Islet of Langerhans (tissue), 1 donor: ENCODE data around the gene PTGDS.

Source experiments
- FAIRE-seq: peaks from one replicate; lab custom pipeline; 2011; peaks lifted over from hg19 to GRCh38; lab: Jason Lieb, UNC

PTGDS gene

GRCh38 chr9:137011907-137012675 lies 34.8 kb downstream of the PTGDS start:
- FAIRE-seq = no peak

GRCh38 chr9:137012694-137013570 lies 35.6 kb downstream of the PTGDS start:
- FAIRE-seq = no peak

DNA sequence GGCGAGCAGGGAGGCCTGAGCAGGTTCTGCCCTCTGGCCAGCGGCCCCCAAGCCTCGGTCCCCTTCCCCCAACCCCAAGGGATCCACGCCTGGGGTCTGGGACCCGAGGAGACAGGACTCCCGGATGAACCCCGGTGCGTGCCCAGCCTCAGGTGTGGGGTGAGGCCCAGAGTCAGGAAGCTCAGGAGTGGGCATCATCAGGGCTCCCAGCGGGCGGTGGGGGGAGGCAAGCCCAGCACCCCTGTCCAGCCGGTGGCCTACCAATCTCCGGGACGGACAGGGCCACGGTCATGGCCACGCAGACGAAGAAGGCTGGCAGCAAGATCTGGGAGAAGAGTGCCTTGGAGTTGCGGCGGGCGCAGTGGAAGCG lies 36.3 kb downstream of the PTGDS start:
- no peak for FAIRE-seq

DNA sequence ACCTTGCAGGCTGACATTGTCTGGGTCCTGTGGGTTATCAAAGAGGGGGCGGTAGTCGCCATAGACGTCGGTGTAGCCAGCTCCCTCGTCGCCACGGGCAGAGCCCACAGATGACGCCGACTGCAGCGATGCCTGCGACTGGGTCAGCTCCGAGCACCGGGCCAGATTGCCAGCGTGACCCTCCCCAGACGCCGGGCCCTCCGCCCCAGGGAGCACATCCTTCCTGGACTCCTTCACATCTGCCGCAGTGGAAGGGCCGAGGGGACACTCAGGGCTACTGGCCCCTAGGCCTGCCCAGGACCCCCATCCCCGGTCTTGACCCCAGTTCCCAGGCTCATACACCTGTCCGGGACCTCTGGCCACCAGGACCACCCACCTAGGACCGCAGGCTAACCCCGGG lies 36.9 kb downstream of the PTGDS start:
- no peak for FAIRE-seq

DNA sequence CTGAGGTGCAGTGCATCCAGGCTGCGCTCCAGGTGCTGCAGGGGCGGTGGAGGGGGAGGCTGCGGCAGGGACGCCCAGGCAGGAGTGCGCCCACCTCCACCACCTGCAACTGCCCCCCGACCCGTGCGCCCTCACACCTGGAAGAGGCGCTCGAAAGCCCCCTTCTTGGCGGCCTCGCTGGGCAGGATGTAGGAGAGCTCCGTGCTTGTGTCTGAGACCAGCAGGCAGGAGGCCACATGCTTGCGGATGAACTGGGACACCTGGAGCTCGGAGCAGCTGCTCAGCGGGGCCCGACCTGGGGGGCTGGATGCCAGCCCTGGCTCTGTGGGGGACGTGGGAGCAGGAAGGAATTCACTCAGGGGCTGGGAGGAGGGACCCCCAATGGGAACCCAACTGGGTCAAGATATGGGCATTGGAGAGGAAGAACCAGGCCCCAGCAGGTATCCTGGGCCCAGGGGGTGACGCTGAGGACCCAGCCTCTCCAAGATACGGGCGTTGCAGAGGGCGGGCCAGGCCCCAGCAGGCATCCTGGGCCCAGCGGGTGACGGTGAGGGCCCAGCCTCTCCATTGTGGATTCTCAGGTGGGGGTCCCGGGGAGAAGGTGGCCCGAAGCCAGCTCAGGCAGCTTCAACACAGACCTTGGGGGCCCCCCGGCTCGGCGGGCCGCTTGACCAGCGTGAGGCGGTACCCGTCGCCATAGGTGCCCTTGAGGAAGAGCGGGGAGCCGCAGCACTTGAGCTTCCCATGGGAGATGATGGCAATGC lies 37.7 kb downstream of the PTGDS start:
- FAIRE-seq = no peak

GRCh38 chr9:137015540-137015930 lies 38.2 kb downstream of the PTGDS start:
- no peak for FAIRE-seq

GRCh38 chr9:137015976-137016375 lies 38.7 kb downstream of the PTGDS start:
- no peak for FAIRE-seq

DNA sequence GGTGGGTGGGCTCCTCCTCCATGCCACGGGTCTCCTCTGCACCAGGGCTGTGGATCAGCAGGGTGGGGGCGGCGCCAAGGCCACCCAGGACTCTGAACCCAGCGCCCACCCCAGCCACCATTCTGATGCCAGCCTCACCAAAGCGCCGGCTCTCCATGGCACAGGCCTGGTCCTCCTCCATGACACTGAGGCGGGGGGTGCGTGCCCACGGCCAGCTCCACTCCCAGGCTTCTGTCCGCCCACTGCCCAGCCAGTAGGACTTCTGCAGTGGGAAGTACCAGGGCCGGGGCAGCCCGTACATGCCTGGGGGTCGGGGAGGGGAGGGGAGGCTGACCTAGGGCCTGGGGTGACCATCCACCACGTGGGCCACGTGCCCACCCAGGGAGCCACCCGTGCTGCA lies 39.1 kb downstream of the PTGDS start:
- FAIRE-seq = no peak

GRCh38 chr9:137017071-137017470 lies 39.8 kb downstream of the PTGDS start:
- FAIRE-seq = no peak

DNA sequence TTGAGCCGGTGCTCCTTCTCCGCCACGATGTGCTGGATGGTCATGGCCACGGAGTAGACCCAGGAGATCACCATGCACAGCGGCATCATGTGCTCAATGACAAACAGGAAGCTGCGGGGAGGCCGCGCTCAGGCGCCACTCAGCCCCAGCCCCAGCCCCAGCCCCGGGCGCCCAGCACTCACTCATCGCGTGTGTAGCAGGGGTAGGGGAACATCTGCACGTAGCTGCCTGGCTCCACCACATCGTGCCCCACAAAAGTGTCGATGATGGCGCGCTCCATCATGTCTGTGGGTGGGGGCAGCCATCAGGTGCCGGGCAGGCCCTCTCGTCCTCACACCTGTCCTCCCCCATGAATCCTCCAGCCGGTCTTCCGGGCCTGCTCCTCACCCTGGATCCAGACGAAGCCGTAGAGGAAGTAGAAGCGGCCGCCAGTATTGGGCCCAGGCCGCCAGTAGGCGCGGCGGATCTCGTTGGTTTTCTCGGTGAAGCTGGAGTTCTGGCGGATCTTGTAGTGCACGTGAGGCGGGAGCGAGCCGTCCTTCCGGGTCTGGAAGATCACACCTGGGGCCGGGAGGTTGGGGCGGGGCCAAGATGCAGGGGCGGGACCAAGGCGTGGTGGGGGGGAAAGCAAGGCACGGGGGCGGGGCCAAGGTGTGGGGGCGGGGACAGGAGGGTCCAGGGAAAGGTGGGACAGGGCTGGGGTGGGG lies 40.6 kb downstream of the PTGDS start:
- FAIRE-seq = no peak

DNA sequence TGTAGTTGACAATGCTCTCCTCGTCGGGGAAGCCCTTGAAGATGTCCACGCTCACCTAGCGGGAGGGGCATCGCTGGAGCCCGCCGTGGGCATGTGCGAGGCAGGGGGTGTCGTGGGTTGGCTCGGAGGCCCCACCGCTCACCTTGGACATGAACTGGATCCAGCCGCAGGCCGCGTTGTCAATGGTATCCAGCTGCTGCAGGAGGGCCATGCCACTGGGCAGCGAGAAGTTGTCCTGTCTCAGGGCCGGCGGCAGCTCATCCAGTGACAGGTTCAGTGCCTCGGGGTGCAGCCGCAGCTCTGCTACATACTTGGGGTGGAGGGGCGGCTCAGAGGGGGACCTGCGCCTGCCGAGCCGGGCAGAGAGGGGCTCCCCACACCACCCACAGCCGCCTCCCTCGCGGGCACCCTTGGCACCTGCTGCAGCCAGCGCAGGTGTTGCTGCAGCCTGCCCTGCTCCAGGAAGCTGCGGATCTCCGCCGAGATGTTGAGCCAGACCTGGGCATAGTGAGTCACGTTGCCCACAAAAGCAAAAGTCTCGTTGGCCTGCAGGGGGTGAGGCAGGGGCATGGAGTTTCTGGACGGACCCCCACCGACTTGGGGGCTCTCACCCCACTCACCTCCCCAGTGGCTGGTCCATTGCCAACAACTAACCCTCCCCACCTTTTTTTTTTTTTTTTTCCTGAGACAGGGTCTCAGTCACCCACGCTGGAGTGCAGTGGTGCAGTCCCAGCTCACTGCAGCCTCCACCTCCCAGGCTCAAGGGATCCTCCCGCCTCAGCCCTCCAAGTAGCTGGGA lies 41.7 kb downstream of the PTGDS start:
- no peak for FAIRE-seq

- no peak for FAIRE-seq
These were observed 42.8 kb downstream of the PTGDS start for GRCh38 chr9:137019891-137020683.

- FAIRE-seq = no peak
These were observed 43.7 kb downstream of the PTGDS start for GRCh38 chr9:137020771-137021567.

GRCh38 chr9:137021568-137021978 lies 44.3 kb downstream of the PTGDS start:
- no peak for FAIRE-seq

- FAIRE-seq = no peak
These were observed 44.8 kb downstream of the PTGDS start for GRCh38 chr9:137021979-137022661.

DNA sequence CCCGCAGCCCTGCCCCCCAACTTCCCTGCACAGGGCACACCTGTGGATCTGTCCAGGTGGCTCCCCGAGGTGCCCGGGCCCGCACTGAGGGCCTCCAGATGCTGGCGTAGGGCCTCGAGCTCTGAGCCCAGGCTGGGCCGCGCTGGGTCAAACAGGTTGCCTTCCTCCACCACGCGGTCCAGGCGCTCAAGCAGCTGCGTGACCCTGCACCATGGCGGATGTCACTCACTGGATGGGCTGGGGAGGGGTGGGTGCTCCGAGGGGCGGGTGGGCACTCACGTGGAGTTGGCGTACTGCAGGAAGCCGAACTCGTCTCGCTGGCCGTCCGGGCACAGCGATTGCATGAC lies 45.3 kb downstream of the PTGDS start:
- FAIRE-seq = no peak

DNA sequence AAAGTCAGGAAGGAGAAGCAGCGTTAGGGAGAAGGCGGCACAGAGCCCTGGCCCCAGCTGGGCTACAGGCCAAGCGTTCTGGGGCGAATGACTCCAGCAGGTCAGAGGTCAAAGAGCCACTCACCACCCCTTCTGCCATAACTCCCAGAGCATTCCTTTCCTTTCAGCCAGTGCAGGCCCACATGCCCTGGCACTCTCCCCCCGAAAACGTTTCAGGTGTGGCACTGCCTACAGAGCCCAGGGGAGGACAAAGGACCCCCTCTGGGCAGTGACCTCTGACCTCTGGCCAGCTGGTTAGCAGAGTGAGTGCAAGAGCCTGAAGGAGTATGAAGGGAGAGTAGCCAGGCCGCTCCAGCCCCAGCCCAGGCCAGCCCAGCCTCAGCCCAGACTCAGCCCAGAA lies 45.9 kb downstream of the PTGDS start:
- FAIRE-seq = no peak

DNA sequence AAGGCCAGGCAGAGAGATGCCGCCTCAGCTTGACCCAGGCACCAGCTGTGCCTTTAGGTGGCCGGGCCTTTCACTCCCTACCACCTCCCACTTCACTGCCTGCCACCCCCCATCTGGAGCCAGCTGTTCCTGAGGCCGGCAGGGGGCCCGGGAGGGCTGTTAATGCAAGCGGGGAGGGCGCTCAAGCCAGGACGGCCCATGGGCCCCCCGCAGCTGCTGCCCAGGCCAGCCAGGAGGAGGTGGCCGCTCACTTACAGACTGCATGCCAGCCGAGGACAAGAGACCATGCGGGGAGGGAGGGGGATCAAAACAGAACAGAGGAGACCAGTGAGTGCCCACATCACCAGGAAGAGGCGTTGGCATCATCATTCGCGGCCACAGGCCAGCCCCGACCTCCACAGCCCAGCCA lies 46.3 kb downstream of the PTGDS start:
- FAIRE-seq = no peak

- no peak for FAIRE-seq
These were observed 48.2 kb downstream of the PTGDS start for GRCh38 chr9:137025517-137025966.
